NB4 (cell line): Measurements from ENCODE around the gene OR6B3.
"Not testable (repeated sequence)": the region's sequence is repeated elsewhere in the genome, so short reads cannot be mapped to it uniquely, and the experiment has no call there.

ENCODE experiments used
- DNase-seq: peaks from one replicate; pipeline ENCODE4 v3.0.0; 2010; ENCODE audit warnings: low read depth
- H3K4me3 ChIP-seq: one replicate; pipeline ENCODE4 v1.5.1; 2011; ENCODE audit warnings: mild to moderate bottlenecking, low read depth, low read length, moderate library complexity
- CTCF ChIP-seq: IDR thresholded peaks from one replicate; pipeline ENCODE4 v1.5.1; 2012; ENCODE audit warnings: low read depth, low read length
- MAX ChIP-seq: IDR thresholded peaks from 2 replicates; pipeline ENCODE4 v1.6.1; 2011; ENCODE audit warnings: low read depth, low read length
- MYC ChIP-seq: IDR thresholded peaks from 2 replicates; pipeline ENCODE4 v1.6.1; 2011; ENCODE audit warnings: low read depth, low read length
- POLR2A ChIP-seq: IDR thresholded peaks from 2 replicates; pipeline ENCODE4 v1.6.1; 2011; ENCODE audit warnings: mild to moderate bottlenecking; ENCODE audit not compliant: insufficient read length; ENCODE audit errors: extremely low read depth

OR6B3 gene

GRCh38 chr2:240051697-240052096, 1.6 kb downstream of the OR6B3 start:
- DNase-seq = no peak

GRCh38 chr2:240050278-240050677, 3.0 kb downstream of the OR6B3 start:
- TF ChIP-seq MYC (no peak), CTCF (no peak), MAX (no peak), POLR2A (no peak)
- no peak overlapping the region for H3K4me3 ChIP-seq
- DNase-seq = no peak

More at GRCh38 chr2:240051697-240052096, 1.6 kb downstream of the OR6B3 start:
- H3K4me3 ChIP-seq = no peak overlapping the region
- TF ChIP-seq MYC (no peak), POLR2A (no peak), CTCF (no peak), MAX (no peak)

GRCh38 chr2:240048237-240048636, 5.1 kb downstream of the OR6B3 start:
- no peak overlapping the region for H3K4me3 ChIP-seq
- no peak for DNase-seq
- TF ChIP-seq MYC (no peak), POLR2A (no peak), CTCF (no peak), MAX (no peak)

- no peak overlapping the region for H3K4me3 ChIP-seq
- DNase-seq = no peak
- TF ChIP-seq MYC = no peak
- TF ChIP-seq MAX = no peak
- no peak for TF ChIP-seq CTCF
- no peak for TF ChIP-seq POLR2A
These were observed 8.2 kb downstream of the OR6B3 start for GRCh38 chr2:240045098-240045497.

- not testable (repeated sequence) for H3K4me3 ChIP-seq, DNase-seq
These were observed 9.2 kb downstream of the OR6B3 start for GRCh38 chr2:240044096-240044495.

GRCh38 chr2:240043279-240043989, 9.9 kb downstream of the OR6B3 start:
- DNase-seq = no peak
- TF ChIP-seq CTCF = no peak
- no peak for TF ChIP-seq MAX
- no peak for TF ChIP-seq POLR2A
- no peak for TF ChIP-seq MYC
- H3K4me3 ChIP-seq = no peak overlapping the region
